ENCODE data around the gene THOC3.
"Not testable (repeated sequence)": the region's sequence is repeated elsewhere in the genome, so short reads cannot be mapped to it uniquely, and the experiment has no call there.

THOC3 gene

GRCh38 chr5:175967471-175968372, at the start of gene THOC3:
THOC3 (minus strand) TSS chr5:175968315; CDS start chr5:175968208, 107 bp downstream.
- H3K4me3 ChIP-seq, result peak within 1 kb of the TSS; percentile 52
- H3K9me3 ChIP-seq; H3K4me1 ChIP-seq; H3K27me3 ChIP-seq (ENCODE audit: low read depth); H3K36me3 ChIP-seq (replicated peaks); in situ Hi-C loops (cut with MboI; ENCODE audit: low sequenced_read_pairs): not testable (repeated sequence)
- peak; percentile 34 to 72 for DNase-seq (ENCODE audit: low spot score in 2 of 2)

DNA sequence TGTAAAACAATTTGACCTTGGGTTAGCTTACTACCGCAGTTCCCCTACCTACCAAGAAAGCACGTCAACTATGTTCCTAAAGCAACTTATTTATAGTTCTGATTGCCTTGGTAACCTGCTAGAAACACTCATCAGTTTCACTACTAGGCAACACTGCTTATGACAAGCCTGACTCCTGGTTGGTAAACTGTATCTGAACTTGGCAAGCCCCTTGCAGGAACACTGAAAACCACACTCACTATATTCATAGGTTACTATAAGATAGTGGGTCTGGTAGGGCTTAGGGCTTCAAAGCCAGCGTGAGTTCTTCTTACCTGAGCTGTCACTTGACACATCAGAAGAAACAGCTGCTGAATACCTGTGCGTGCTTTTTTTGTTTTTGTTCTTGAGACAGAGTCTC, 49.2 kb upstream of the THOC3 start:
- DNase-seq (ENCODE audit: low spot score in 2 of 2); H3K4me1 ChIP-seq; H3K9me3 ChIP-seq; H3K27me3 ChIP-seq (ENCODE audit: low read depth); in situ Hi-C loops (cut with MboI; ENCODE audit: low sequenced_read_pairs); H3K4me3 ChIP-seq; H3K36me3 ChIP-seq (replicated peaks): not testable (repeated sequence)

GRCh38 chr5:176014360-176014759, 46.2 kb upstream of the THOC3 start:
- H3K4me3 ChIP-seq; H3K4me1 ChIP-seq; in situ Hi-C loops (cut with MboI; ENCODE audit: low sequenced_read_pairs); DNase-seq (ENCODE audit: low spot score in 2 of 2); H3K9me3 ChIP-seq; H3K27me3 ChIP-seq (ENCODE audit: low read depth); H3K36me3 ChIP-seq (replicated peaks): not testable (repeated sequence)

- H3K36me3 ChIP-seq (replicated peaks); H3K9me3 ChIP-seq; H3K4me3 ChIP-seq; DNase-seq (ENCODE audit: low spot score in 2 of 2); H3K4me1 ChIP-seq; in situ Hi-C loops (cut with MboI; ENCODE audit: low sequenced_read_pairs); H3K27me3 ChIP-seq (ENCODE audit: low read depth): not testable (repeated sequence)
Observed at GRCh38 chr5:176011088-176011487, 43.0 kb upstream of the THOC3 start.

DNA sequence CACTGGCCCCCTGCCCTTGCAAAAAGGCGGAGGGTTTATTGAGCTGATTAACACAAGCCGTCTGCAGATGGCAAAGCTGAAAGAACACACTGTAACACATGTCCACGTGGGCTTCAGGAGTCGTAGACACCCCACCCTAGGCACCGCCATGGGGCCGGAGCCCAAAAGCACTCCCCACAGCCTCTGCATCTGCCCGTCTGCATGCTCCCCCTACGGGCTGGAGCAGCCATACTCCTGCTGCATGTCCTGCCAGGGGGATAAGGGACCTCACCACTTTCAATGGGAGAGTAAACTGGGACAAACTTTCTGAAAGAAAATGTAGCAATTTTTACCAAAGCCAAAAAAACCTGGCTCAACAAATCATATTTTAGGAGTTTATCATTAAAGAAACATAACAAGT, 42.1 kb upstream of the THOC3 start:
- H3K4me3 ChIP-seq; in situ Hi-C loops (cut with MboI; ENCODE audit: low sequenced_read_pairs); H3K36me3 ChIP-seq (replicated peaks); DNase-seq (ENCODE audit: low spot score in 2 of 2); H3K27me3 ChIP-seq (ENCODE audit: low read depth); H3K9me3 ChIP-seq; H3K4me1 ChIP-seq: not testable (repeated sequence)

- H3K27me3 ChIP-seq (ENCODE audit: low read depth); H3K4me3 ChIP-seq; H3K9me3 ChIP-seq; DNase-seq (ENCODE audit: low spot score in 2 of 2); H3K4me1 ChIP-seq; in situ Hi-C loops (cut with MboI; ENCODE audit: low sequenced_read_pairs); H3K36me3 ChIP-seq (replicated peaks): not testable (repeated sequence)
Observed at GRCh38 chr5:176007220-176007619, 39.1 kb upstream of the THOC3 start.

DNA sequence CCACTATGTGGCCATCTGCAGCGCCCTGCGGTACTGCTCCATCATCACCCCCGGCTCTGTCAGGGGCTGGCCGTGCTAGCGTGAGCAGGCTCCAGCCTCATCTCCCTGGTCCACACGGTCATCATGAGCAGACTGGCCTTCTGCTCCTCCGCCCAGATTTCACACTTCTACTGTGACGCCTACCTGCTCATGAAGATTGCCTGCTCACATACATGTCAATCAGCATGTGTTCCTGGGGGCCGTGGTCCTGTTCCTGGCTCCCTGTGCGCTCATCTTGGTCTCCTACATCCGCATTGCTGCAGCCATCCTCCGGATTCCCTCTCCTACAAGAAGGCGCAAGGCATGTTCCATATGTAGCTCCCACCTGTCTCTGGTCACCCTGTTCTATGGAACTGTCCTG, 38.7 kb upstream of the THOC3 start:
- H3K36me3 ChIP-seq (replicated peaks); H3K4me3 ChIP-seq; H3K27me3 ChIP-seq (ENCODE audit: low read depth); H3K9me3 ChIP-seq; in situ Hi-C loops (cut with MboI; ENCODE audit: low sequenced_read_pairs); H3K4me1 ChIP-seq; DNase-seq (ENCODE audit: low spot score in 2 of 2): not testable (repeated sequence)

DNA sequence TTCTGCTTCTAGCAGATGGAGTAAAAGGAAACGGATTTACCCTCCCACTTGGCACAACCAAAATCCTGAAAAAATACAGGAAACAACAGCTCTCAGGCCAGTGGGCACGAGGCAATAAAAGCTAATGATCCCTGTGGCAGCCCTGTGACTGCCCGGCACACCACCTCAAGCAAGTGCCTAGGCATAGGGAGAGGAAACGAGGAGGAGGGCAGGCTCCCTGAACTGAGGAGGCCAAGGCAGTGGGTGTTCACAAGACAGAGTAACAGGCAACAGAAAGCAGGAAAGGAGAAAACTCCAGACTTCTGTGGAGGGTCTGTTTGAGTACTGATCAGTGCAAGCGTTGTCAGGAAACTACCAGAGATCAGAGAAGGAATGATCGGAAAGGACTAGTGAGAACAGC, 29.9 kb upstream of the THOC3 start:
- H3K9me3 ChIP-seq; H3K4me1 ChIP-seq; H3K27me3 ChIP-seq (ENCODE audit: low read depth); H3K36me3 ChIP-seq (replicated peaks); DNase-seq (ENCODE audit: low spot score in 2 of 2); H3K4me3 ChIP-seq; in situ Hi-C loops (cut with MboI; ENCODE audit: low sequenced_read_pairs): not testable (repeated sequence)

DNA sequence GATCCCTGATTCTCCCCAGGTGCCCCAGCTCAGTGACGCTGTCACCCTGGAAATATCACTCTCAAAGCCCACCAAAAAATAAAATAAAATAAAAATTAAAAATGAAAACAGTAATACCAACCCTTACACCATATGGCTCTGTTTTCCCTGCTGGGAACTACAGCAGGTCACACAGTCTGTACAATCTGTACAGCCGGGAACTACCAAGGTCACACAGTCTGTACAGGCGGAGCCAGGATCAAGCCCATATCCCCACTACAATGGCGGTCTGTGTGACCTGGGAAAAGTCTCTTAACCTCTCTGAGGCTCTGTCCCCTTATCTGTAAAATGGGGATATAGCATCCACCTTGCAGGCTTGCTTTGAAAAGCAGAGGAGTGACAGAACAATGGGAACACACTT, 29.4 kb upstream of the THOC3 start:
- H3K4me3 ChIP-seq; H3K9me3 ChIP-seq; DNase-seq (ENCODE audit: low spot score in 2 of 2); H3K4me1 ChIP-seq; H3K27me3 ChIP-seq (ENCODE audit: low read depth); H3K36me3 ChIP-seq (replicated peaks); in situ Hi-C loops (cut with MboI; ENCODE audit: low sequenced_read_pairs): not testable (repeated sequence)

DNA sequence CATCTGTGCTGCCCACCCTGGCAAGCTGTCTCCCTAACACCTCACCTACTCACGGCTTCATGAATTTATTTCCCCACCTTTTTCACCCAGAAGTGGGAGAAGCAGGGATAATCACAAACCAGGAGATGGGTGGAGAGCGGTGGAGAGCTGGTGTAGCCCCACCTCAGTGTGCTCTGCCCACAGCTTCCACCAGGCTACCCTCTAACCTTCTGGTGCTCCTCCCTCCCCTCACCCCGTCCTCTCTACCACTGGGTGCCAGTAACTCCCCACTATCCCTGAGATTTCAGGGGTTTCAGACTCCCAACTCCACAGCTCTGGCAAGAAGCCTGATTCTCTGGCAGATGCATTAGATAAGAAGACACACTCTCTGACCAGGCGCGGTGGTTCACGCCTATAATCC, 28.7 kb upstream of the THOC3 start:
- H3K27me3 ChIP-seq (ENCODE audit: low read depth); H3K9me3 ChIP-seq; H3K36me3 ChIP-seq (replicated peaks); H3K4me3 ChIP-seq; H3K4me1 ChIP-seq; in situ Hi-C loops (cut with MboI; ENCODE audit: low sequenced_read_pairs); DNase-seq (ENCODE audit: low spot score in 2 of 2): not testable (repeated sequence)

GRCh38 chr5:175995506-175995905, 27.4 kb upstream of the THOC3 start:
- H3K4me3 ChIP-seq; H3K4me1 ChIP-seq; H3K27me3 ChIP-seq (ENCODE audit: low read depth); in situ Hi-C loops (cut with MboI; ENCODE audit: low sequenced_read_pairs); H3K9me3 ChIP-seq; DNase-seq (ENCODE audit: low spot score in 2 of 2); H3K36me3 ChIP-seq (replicated peaks): not testable (repeated sequence)

DNA sequence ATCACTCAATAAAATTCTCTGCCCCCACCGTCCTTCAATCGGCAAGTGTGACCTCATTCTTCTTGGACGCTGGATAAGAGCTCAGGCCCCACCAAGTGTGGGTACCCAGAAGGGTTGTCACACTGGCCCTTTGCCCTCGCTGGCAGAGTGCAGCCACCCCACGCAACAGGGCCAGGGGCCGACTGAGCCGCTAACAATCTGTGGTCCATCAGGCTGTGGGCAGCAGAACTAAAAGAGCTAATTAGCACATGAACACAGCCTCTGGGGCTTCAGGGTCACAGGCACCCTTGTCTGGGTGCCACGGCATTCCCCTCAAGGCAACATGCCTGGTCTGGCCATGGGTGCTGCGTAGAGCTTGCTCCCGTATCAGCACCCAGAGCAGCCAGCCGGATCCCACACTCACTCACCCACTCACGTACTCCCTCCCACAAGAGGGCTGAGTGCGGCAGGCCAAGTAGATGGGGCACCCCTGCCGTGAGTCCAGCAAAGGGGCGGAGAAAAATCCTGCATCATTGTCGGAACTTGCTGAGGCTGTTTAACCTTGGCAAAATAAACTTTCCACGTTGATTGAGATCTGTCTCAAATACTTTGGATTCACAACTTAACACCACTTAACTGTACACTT, 11.4 kb upstream of the THOC3 start:
- H3K36me3 ChIP-seq (replicated peaks); in situ Hi-C loops (cut with MboI; ENCODE audit: low sequenced_read_pairs); H3K4me3 ChIP-seq; H3K4me1 ChIP-seq; DNase-seq (ENCODE audit: low spot score in 2 of 2); H3K9me3 ChIP-seq; H3K27me3 ChIP-seq (ENCODE audit: low read depth): not testable (repeated sequence)

DNA sequence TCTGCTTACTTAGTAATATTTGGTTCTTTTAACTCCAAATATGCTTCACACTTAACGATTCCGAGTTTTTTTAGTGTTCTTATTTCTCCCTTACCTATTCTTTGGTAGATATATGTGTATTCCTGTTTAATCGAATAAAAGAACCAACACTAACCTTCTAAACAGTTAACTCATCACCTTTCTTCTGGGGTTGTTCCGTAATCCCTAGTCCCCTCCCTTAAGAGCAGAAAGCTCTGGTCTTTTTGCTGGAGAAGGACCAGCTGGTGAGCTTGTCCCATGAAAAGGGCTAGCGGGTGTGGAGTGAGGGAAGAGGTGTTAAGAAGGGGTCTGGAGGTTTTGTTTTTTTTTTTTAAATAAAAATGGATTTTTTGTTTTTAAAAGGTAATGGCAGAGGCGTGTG, 266 bp upstream of the THOC3 start:
- H3K27me3 ChIP-seq (ENCODE audit: low read depth); in situ Hi-C loops (cut with MboI; ENCODE audit: low sequenced_read_pairs); H3K4me1 ChIP-seq; H3K36me3 ChIP-seq (replicated peaks); H3K9me3 ChIP-seq; H3K4me3 ChIP-seq; DNase-seq (ENCODE audit: low spot score in 2 of 2): not testable (repeated sequence)

DNA sequence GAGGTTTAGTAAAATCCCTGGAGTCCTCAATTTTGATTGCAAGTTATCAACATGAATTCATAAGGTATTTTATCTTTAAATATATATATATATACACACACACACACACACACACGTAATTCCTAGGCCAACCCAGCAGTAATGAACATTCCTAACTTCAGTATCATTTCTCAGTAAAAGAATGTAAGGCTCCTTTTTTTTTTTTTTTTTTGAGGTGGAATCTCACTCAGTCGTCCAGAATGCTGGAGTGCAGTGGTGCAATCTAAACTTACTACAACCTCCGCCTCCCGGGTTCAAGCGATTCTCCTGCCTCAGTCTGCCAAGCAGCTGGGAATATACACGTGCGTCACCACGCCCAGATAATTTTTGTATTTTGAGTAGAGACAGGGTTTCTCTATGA, 5.8 kb downstream of the THOC3 start:
- H3K4me1 ChIP-seq; H3K27me3 ChIP-seq (ENCODE audit: low read depth); H3K9me3 ChIP-seq; DNase-seq (ENCODE audit: low spot score in 2 of 2); H3K4me3 ChIP-seq; H3K36me3 ChIP-seq (replicated peaks); in situ Hi-C loops (cut with MboI; ENCODE audit: low sequenced_read_pairs): not testable (repeated sequence)

Measured in HAP-1 (cell line).